Activated CD4-positive, alpha-beta T cell treated with anti-CD3 and anti-CD28 coated beads, Interleukin-2, amount 50 U/mL, for 4 hours (primary cell): ENCODE results near the gene KRTAP4-11.
"Not testable (repeated sequence)": the region's sequence is repeated elsewhere in the genome, so short reads cannot be mapped to it uniquely, and the experiment has no call there.

Source experiments
- DNase-seq, 2 experiments: peaks; one replicate each; pipeline ENCODE4 v3.0.0-alpha.2; 2020

The KRTAP4-11 gene

GRCh38 chr17:41083427-41083826, 34.7 kb downstream of the KRTAP4-11 start:
- not testable (repeated sequence) for DNase-seq

GRCh38 chr17:41082626-41083025, 35.5 kb downstream of the KRTAP4-11 start:
- DNase-seq = no peak

GRCh38 chr17:41076788-41077187, 41.4 kb downstream of the KRTAP4-11 start:
- DNase-seq = no peak

GRCh38 chr17:41073676-41074075, 44.5 kb downstream of the KRTAP4-11 start:
- no peak for DNase-seq

GRCh38 chr17:41071606-41072360, 46.4 kb downstream of the KRTAP4-11 start:
- DNase-seq = no peak

- DNase-seq = no peak
These were observed 49.1 kb downstream of the KRTAP4-11 start for GRCh38 chr17:41069031-41069430.

- DNase-seq = no peak
These were observed 50.9 kb downstream of the KRTAP4-11 start for GRCh38 chr17:41067281-41067680.
